WTC11 (cell line): ENCODE data around the gene UGT1A9. TPM values are rescaled to one million over a fixed set of nuclear protein-coding genes. Genes with fewer than 3 reads are reported as not detected.

Experiments
- ATAC-seq: fragments of 200-7000 bp; cut with Tn5 transposase; 2 replicates; pipeline ENCODE4 v1.10.0; 2021; ENCODE audit warnings: mild to moderate bottlenecking, moderate library complexity
- CTCF ChIA-PET: fragments of 300-600 bp; sonication (Branson Sonifier 250); formaldehyde crosslinking; loops from one replicate; lab custom pipeline; 2021; ENCODE audit warnings: antibody characterized with exemption; lab: Charles Lee
- POLR2A ChIA-PET: fragments of 350-600 bp; sonication (Branson Sonifier 250); formaldehyde crosslinking; loops from one replicate; lab custom pipeline; 2021; ENCODE audit warnings: antibody characterized with exemption; lab: Charles Lee
- DNase-seq: peaks from one replicate; pipeline ENCODE4 v3.0.0; 2021; ENCODE audit warnings: low spot score
- H3K27ac Mint-ChIP-seq: 2 replicates; pipeline ENCODE4 v1.8.0; 2021; ENCODE audit warnings: mixed read lengths
- H3K27me3 Mint-ChIP-seq: 2 replicates; pipeline ENCODE4 v1.8.0; 2021; ENCODE audit warnings: low read depth, mild to moderate bottlenecking, moderate library complexity, mixed read lengths
- H3K36me3 Mint-ChIP-seq: 2 replicates; pipeline ENCODE4 v1.8.0; 2021; ENCODE audit warnings: mixed read lengths
- H3K4me1 Mint-ChIP-seq: 2 replicates; pipeline ENCODE4 v1.8.0; 2022; ENCODE audit warnings: mixed read lengths
- H3K4me3 Mint-ChIP-seq: 2 replicates; pipeline ENCODE4 v1.8.0; 2021; ENCODE audit warnings: mild to moderate bottlenecking, moderate library complexity, mixed read lengths
- H3K9me3 Mint-ChIP-seq: 2 replicates; pipeline ENCODE4 v1.8.0; 2021; ENCODE audit warnings: mixed read lengths
- E2F4 ChIP-seq: sonication (generic); formaldehyde crosslinking; IDR thresholded peaks from 2 replicates; pipeline ENCODE4 v1.8.1; 2022; ENCODE audit warnings: low read depth, mild to moderate bottlenecking, moderate library complexity, missing genetic modification reagents, borderline replicate concordance
- E2F5 ChIP-seq: sonication (generic); formaldehyde crosslinking; IDR thresholded peaks from 2 replicates; pipeline ENCODE4 v1.8.1; 2022; ENCODE audit warnings: mild to moderate bottlenecking, moderate library complexity, missing genetic modification reagents
- ELF4 ChIP-seq: sonication (generic); formaldehyde crosslinking; IDR thresholded peaks from 2 replicates; pipeline ENCODE4 v1.8.1; 2022; ENCODE audit warnings: low read depth, mild to moderate bottlenecking, moderate library complexity, missing genetic modification reagents
- FOXK1 ChIP-seq: sonication (generic); formaldehyde crosslinking; IDR thresholded peaks from 2 replicates; pipeline ENCODE4 v1.8.0; 2022; ENCODE audit warnings: mild to moderate bottlenecking, moderate library complexity, missing genetic modification reagents
- GTF2I ChIP-seq: fragments of 250-450 bp; sonication (Bioruptor Pico); conservative IDR thresholded peaks from 2 replicates; pipeline ENCODE4 v1.4.0; 2021; ENCODE audit warnings: mild to moderate bottlenecking
- KAT7 ChIP-seq: sonication (generic); formaldehyde crosslinking; IDR thresholded peaks from 2 replicates; pipeline ENCODE4 v1.8.1; 2023; ENCODE audit warnings: missing genetic modification reagents, mild to moderate bottlenecking, borderline replicate concordance
- MAX ChIP-seq: sonication (generic); formaldehyde crosslinking; IDR thresholded peaks from 2 replicates; pipeline ENCODE4 v1.8.0; 2022; ENCODE audit warnings: mild to moderate bottlenecking, missing genetic modification reagents
- MXD4 ChIP-seq: fragments of 250-450 bp; sonication (Bioruptor Pico); IDR thresholded peaks from 2 replicates; pipeline ENCODE4 v1.8.0; 2021; ENCODE audit warnings: mild to moderate bottlenecking, moderate library complexity, borderline replicate concordance
- NFYB ChIP-seq: sonication (generic); formaldehyde crosslinking; conservative IDR thresholded peaks from 2 replicates; pipeline ENCODE4 v1.8.0; 2022; ENCODE audit warnings: low read depth, missing genetic modification reagents
- NR2C2 ChIP-seq: sonication (generic); formaldehyde crosslinking; IDR thresholded peaks from 2 replicates; pipeline ENCODE4 v1.8.0; 2022; ENCODE audit warnings: mild to moderate bottlenecking, missing genetic modification reagents
- PRDM15 ChIP-seq: sonication (generic); formaldehyde crosslinking; IDR thresholded peaks from 2 replicates; pipeline ENCODE4 v1.8.0; 2022; ENCODE audit warnings: missing genetic modification reagents
- PRRX2 ChIP-seq: fragments of 250-450 bp; sonication (Bioruptor Pico); IDR thresholded peaks from 2 replicates; pipeline ENCODE4 v1.8.0; 2021; ENCODE audit warnings: mild to moderate bottlenecking
- ZMAT4 ChIP-seq: fragments of 250-450 bp; sonication (Bioruptor Pico); IDR thresholded peaks from 2 replicates; pipeline ENCODE4 v1.9.0; 2021; ENCODE audit warnings: mild to moderate bottlenecking
- ZNF416 ChIP-seq: fragments of 250-450 bp; sonication (Bioruptor Pico); IDR thresholded peaks from 2 replicates; pipeline ENCODE4 v1.9.0; 2021; ENCODE audit warnings: mild to moderate bottlenecking, inconsistent platforms
- ZNF671 ChIP-seq: fragments of 250-450 bp; sonication (Bioruptor Pico); IDR thresholded peaks from 2 replicates; pipeline ENCODE4 v1.8.0; 2021; ENCODE audit warnings: mild to moderate bottlenecking
- ZSCAN18 ChIP-seq: fragments of 250-450 bp; sonication (Bioruptor Pico); IDR thresholded peaks from 2 replicates; pipeline ENCODE4 v2.1.2; 2022; ENCODE audit warnings: mild to moderate bottlenecking, moderate library complexity
- total RNA-seq: library from RNA; stranded (reverse); gene quantifications from 3 replicates; pipeline ENCODE4 v1.2.3, GENCODE V29; 2021

The UGT1A9 gene
- total RNA-seq, 1 experiment from 2014 or later: not detected

- TF ChIP-seq ZMAT4: no peak
- TF ChIP-seq FOXK1 (CRISPR knock-in tag): no peak
- no peak for TF ChIP-seq ELF4 (CRISPR knock-in tag)
- no peak for TF ChIP-seq E2F5 (CRISPR knock-in tag)
- TF ChIP-seq E2F4 (CRISPR knock-in tag): no peak
- no peak for TF ChIP-seq NR2C2 (CRISPR knock-in tag)
- no peak for TF ChIP-seq PRDM15 (CRISPR knock-in tag)
- no peak for TF ChIP-seq MXD4
Measured at GRCh38 chr2:233693963-233694362, 22.3 kb downstream of the UGT1A9 start (continued).

- no peak overlapping the region for H3K27ac Mint-ChIP-seq
- H3K36me3 Mint-ChIP-seq: no peaks in the 10 kb centered on the region
Measured at GRCh38 chr2:233698740-233699139, 27.0 kb downstream of the UGT1A9 start.

More at GRCh38 chr2:233698740-233699139, 27.0 kb downstream of the UGT1A9 start:
- H3K4me3 Mint-ChIP-seq: no peak overlapping the region
- POLR2A ChIA-PET: no interaction called here
- peaks cover 7% of the 10 kb centered on the region; the same call in 1 of the 2 replicates for H3K4me1 Mint-ChIP-seq
- CTCF ChIA-PET: interaction anchor here (1.6 kb wide), 1 partner anchor 13 kb away, joined by 7 read pairs; the partner anchor contains the start of gene UGT1A5
- TF ChIP-seq E2F4 (CRISPR knock-in tag) (no peak), PRRX2 (CRISPR knock-in tag) (no peak), ZNF416 (no peak), KAT7 (CRISPR knock-in tag) (no peak), NFYB (CRISPR knock-in tag) (no peak), ZSCAN18 (no peak), MAX (CRISPR knock-in tag) (no peak), GTF2I (CRISPR knock-in tag) (no peak), ZNF671 (CRISPR knock-in tag) (no peak)
- TF ChIP-seq, all 79 proteins: peak for 0
- ATAC-seq: peak; percentile 24; the same call in 1 of the 2 replicates
- no peak for DNase-seq
- H3K27me3 Mint-ChIP-seq: no peaks in the 10 kb centered on the region
- no peaks in the 10 kb centered on the region for H3K9me3 Mint-ChIP-seq
